Measurements from ENCODE around the gene ZMAT3.

ZMAT3 gene

GRCh38 chr3:179005213-179005612 is 66.4 kb downstream of the ZMAT3 start:
- H3K4me3 ChIP-seq (ENCODE audit: low read length) = no peak overlapping the region
- no peak for DNase-seq (ENCODE audit: low read depth)
- TF ChIP-seq, protein P1, sequence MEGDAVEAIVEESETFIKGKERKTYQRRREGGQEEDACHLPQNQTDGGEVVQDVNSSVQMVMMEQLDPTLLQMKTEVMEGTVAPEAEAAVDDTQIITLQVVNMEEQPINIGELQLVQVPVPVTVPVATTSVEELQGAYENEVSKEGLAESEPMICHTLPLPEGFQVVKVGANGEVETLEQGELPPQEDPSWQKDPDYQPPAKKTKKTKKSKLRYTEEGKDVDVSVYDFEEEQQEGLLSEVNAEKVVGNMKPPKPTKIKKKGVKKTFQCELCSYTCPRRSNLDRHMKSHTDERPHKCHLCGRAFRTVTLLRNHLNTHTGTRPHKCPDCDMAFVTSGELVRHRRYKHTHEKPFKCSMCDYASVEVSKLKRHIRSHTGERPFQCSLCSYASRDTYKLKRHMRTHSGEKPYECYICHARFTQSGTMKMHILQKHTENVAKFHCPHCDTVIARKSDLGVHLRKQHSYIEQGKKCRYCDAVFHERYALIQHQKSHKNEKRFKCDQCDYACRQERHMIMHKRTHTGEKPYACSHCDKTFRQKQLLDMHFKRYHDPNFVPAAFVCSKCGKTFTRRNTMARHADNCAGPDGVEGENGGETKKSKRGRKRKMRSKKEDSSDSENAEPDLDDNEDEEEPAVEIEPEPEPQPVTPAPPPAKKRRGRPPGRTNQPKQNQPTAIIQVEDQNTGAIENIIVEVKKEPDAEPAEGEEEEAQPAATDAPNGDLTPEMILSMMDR (conservative IDR thresholded peaks at IDR 0.05; ENCODE audit: low read depth, low read length) = no peak

DNA sequence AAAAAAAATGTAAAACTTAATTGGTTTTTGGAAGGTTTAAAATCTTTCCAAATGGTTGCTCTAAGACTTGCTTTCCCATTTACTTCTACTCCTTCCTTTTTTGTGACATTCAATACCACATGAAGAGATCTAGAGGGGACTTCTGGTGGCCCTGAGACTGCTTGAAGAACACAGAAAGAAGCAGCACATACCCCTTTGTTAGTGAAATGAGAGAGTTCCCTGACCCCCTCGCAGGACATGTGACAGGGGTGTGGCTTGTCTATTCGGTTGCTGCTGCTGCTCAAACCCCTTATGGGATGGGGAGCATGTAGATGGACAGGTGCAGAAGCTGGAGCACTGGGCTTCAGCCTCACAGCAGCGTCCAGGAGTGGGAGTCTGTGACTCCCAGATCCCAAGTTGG is 71.0 kb downstream of the ZMAT3 start:
- DNase-seq (ENCODE audit: low read depth) = no peak
- H3K4me3 ChIP-seq (ENCODE audit: low read length) = no peak overlapping the region
- TF ChIP-seq, protein P1 (conservative IDR thresholded peaks at IDR 0.05; ENCODE audit: low read depth, low read length) = no peak

DNA sequence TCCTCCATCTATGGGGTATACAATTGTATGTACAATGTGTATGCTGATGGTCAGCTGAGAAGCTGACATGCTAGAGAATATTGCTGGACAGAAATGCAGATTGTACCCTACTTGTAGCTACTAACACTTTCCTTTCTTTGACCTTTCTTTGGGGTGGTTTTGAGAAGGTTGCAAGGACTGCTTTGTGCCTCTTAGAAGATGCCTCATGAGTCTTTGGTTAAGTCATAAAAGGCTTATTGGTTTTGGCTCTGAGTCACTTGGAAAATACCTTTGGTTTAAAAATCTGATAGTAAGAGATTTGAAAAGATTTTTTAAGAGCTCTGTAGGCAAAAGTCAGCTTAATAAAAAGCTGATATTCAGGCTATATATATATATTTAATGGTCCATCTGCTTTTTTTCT is 71.5 kb downstream of the ZMAT3 start:
- no peak for DNase-seq (ENCODE audit: low read depth)
- TF ChIP-seq, protein P1 (conservative IDR thresholded peaks at IDR 0.05; ENCODE audit: low read depth, low read length) = no peak
- H3K4me3 ChIP-seq (ENCODE audit: low read length) = no peak overlapping the region

- DNase-seq (ENCODE audit: low read depth) = no peak
- TF ChIP-seq, protein P1 (conservative IDR thresholded peaks at IDR 0.05; ENCODE audit: low read depth, low read length) = no peak
- H3K4me3 ChIP-seq (ENCODE audit: low read length) = no peak overlapping the region
Measured at GRCh38 chr3:178996399-178996798, 75.2 kb downstream of the ZMAT3 start.

DNA sequence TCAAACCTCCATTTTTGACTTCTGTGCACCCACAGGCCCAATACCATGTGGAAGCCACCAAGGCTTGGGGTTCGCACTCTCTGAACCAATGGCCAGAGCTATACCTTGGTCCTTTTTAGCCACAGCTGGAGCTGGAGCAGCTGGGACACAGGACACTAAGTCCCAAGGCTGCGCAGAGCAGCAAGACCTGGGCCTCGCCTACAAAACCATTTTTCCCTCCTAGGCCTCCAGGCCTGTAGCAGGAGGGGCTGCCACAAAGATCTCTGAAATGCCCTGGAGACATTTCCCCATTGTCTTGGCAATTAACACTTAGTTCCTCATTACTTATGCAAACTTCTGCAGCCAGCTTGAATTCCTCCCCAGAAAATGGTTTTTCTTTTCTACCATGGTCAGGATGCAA is 81.3 kb downstream of the ZMAT3 start:
- TF ChIP-seq, protein P1 (conservative IDR thresholded peaks at IDR 0.05; ENCODE audit: low read depth, low read length) = no peak
- H3K4me3 ChIP-seq (ENCODE audit: low read length) = no peak overlapping the region
- no peak for DNase-seq (ENCODE audit: low read depth)

DNA sequence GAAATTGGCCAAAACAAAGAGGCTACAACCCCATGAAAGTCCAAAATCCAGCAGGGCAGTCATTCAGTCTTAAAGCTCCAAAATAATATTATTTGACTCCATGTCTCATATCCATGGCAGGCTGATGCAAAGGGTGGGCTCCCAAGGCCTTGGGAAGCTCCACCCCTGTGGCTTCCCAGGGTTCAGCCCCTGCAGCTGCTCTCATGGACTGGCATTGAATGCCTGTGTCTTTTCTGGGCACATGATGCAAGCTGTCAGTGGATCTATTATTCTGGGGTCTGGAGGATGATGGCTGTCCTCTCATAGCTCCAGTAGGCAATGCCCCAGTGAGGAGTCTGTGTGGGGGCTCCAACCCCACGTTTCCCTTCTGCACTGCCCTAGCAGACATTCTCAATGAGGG is 81.8 kb downstream of the ZMAT3 start:
- no peak for DNase-seq (ENCODE audit: low read depth)
- no peak overlapping the region for H3K4me3 ChIP-seq (ENCODE audit: low read length)
- TF ChIP-seq, protein P1 (conservative IDR thresholded peaks at IDR 0.05; ENCODE audit: low read depth, low read length) = no peak

- DNase-seq (ENCODE audit: low read depth) = no peak
- no peak overlapping the region for H3K4me3 ChIP-seq (ENCODE audit: low read length)
- TF ChIP-seq, protein P1 (conservative IDR thresholded peaks at IDR 0.05; ENCODE audit: low read depth, low read length) = no peak
Measured at GRCh38 chr3:178987745-178988144, 83.9 kb downstream of the ZMAT3 start.

Data from retinal pigment epithelial cell (primary cell).